Right lobe of liver (tissue), 4 donors: ENCODE results near the gene PICALM.

Experiments
- POLR2A ChIP-seq: fragments of 450-650 bp; IDR thresholded peaks from one replicate; pipeline ENCODE4 v1.6.1; 2017; ENCODE audit warnings: antibody characterized with exemption, mild to moderate bottlenecking
- TF ChIP-seq, protein P1 (sequence below), 4 donors: fragments of 200-600 bp in 3 of 4; fragments of 450-650 bp in 1 of 4; IDR thresholded peaks; one replicate each; pipeline versions ENCODE4 v1.5.1 to v1.8.0; 2016 to 2022; ENCODE audit warnings: antibody characterized with exemption in 4 of 4, mild to moderate bottlenecking in 2 of 4
- donor health status: DM: no; HTN: no; CAD: no.
- donor health status: DM: no; HTN: no; CAD: no.
- donor health status: DM: no; HTN: yes; CAD: no.

DNA sequence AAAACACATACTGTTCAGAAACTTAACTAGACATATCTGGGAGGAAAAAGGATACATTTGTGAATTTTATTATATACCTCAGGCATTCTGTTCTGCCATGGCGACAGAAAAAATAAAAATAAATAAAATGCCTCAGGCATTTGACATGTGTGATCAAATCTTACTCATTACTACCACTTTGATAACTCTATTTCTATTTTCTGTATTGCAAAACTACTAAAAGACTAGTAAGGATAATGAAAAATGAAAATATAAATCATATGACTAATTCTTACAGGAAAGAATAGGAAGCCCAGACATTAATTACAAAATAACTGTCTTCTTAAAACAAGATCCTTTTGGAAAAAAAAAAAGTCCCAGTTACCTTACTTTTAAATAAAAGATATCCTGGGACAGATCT lies 5.3 kb downstream of the PICALM start:
- TF ChIP-seq, protein P1, sequence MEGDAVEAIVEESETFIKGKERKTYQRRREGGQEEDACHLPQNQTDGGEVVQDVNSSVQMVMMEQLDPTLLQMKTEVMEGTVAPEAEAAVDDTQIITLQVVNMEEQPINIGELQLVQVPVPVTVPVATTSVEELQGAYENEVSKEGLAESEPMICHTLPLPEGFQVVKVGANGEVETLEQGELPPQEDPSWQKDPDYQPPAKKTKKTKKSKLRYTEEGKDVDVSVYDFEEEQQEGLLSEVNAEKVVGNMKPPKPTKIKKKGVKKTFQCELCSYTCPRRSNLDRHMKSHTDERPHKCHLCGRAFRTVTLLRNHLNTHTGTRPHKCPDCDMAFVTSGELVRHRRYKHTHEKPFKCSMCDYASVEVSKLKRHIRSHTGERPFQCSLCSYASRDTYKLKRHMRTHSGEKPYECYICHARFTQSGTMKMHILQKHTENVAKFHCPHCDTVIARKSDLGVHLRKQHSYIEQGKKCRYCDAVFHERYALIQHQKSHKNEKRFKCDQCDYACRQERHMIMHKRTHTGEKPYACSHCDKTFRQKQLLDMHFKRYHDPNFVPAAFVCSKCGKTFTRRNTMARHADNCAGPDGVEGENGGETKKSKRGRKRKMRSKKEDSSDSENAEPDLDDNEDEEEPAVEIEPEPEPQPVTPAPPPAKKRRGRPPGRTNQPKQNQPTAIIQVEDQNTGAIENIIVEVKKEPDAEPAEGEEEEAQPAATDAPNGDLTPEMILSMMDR (IDR thresholded peaks at IDR 0.05): no peak
- no peak for TF ChIP-seq POLR2A
